ENCODE measurements around the gene UBALD2. TPM values are rescaled to one million over a fixed set of nuclear protein-coding genes. Genes with fewer than 3 reads are reported as not detected.

The UBALD2 gene
- total RNA-seq, 4 donors from 2014 or later, result 14.0 to 74.1 (median 50.4) TPM

DNA sequence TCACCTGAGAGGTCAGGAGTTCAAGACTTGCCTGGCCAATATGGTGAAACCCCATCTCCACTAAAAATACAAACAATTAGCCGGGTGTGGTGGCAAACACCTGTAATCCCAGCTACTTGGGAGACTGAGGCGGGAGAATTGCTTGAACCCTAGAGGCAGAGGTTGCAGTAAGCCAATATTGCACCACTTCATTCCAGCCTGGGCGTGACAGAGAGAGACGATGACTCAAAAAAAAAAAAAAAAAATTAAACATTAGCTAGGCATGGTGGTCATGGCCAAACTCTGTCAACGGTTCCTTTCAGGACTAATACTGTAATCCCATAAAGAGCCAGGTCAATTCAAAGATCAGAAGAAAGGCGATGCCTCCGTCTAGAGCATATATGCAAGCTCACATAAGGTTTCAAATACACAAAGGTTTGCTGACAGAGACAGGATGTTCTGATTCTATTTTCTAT is 27.3 kb upstream of the UBALD2 start:
- Histone ChIP-seq H3K4me3 (no peak overlapping the region), H3K27me3 (no peaks in the 10 kb centered on the region), H3K27ac (peak overlapping the region in 3 of 4 donors; percentile 1 to 91 (median 2)), H3K36me3 (no peaks in the 10 kb centered on the region), H3K4me1 (peaks cover 5 to 16% (median 7%) of the 10 kb centered on the region in 4 donors), H3K9me3 (no peaks in the 10 kb centered on the region)
- DNase-seq, result no peak
- TF ChIP-seq, protein P1, sequence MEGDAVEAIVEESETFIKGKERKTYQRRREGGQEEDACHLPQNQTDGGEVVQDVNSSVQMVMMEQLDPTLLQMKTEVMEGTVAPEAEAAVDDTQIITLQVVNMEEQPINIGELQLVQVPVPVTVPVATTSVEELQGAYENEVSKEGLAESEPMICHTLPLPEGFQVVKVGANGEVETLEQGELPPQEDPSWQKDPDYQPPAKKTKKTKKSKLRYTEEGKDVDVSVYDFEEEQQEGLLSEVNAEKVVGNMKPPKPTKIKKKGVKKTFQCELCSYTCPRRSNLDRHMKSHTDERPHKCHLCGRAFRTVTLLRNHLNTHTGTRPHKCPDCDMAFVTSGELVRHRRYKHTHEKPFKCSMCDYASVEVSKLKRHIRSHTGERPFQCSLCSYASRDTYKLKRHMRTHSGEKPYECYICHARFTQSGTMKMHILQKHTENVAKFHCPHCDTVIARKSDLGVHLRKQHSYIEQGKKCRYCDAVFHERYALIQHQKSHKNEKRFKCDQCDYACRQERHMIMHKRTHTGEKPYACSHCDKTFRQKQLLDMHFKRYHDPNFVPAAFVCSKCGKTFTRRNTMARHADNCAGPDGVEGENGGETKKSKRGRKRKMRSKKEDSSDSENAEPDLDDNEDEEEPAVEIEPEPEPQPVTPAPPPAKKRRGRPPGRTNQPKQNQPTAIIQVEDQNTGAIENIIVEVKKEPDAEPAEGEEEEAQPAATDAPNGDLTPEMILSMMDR (IDR thresholded peaks at IDR 0.05), result peak in 2 of 6 experiments; percentile 3
- TF ChIP-seq POLR2A (IDR thresholded peaks at IDR 0.05), result peak; percentile 81 to 90

DNA sequence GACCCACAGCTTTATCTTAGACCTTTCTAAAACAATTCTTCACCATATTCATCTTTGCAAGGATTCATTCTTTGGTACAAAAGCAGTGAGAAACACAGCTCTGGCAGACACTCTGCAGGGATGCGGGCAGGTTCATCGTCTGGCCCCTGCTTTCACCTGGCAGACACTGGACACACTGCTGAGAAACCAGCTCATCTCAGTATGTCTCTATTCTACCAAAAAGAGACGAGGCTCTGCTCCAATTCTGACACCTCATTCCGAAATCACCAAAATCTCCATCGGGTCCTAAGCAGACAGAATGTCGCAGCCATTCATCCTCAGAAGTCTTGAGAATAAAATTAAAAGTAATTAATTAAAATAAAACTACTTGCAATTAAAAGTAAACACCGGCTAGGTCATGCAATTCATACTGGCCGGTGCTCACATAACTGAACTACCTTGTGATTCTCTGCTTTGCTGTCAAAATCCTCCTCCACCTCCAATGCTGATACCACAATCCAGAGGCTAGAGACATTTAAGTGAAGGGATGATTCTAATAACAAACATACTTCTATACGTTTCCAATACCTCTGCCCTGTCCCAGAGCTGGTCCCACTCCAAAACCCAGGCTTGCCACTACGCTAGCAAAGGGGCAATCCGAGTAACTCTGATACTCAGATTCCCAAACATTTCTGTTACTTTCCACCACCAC is 26.2 kb upstream of the UBALD2 start:
- no peaks in the 10 kb centered on the region for H3K36me3 ChIP-seq
- peaks cover 5 to 16% (median 7%) of the 10 kb centered on the region in 4 donors for H3K4me1 ChIP-seq
- peak overlapping the region in 3 of 4 donors; percentile 47 to 77 (median 63) for H3K4me3 ChIP-seq
- H3K27ac ChIP-seq, result peak overlapping the region; percentile 58 to 91 (median 78)
- DNase-seq, result no peak
- no peak for TF ChIP-seq POLR2A (IDR thresholded peaks at IDR 0.05)
- TF ChIP-seq, protein P1 (IDR thresholded peaks at IDR 0.05), result no peak
- H3K9me3 ChIP-seq, result no peaks in the 10 kb centered on the region
- H3K27me3 ChIP-seq, result no peaks in the 10 kb centered on the region

DNA sequence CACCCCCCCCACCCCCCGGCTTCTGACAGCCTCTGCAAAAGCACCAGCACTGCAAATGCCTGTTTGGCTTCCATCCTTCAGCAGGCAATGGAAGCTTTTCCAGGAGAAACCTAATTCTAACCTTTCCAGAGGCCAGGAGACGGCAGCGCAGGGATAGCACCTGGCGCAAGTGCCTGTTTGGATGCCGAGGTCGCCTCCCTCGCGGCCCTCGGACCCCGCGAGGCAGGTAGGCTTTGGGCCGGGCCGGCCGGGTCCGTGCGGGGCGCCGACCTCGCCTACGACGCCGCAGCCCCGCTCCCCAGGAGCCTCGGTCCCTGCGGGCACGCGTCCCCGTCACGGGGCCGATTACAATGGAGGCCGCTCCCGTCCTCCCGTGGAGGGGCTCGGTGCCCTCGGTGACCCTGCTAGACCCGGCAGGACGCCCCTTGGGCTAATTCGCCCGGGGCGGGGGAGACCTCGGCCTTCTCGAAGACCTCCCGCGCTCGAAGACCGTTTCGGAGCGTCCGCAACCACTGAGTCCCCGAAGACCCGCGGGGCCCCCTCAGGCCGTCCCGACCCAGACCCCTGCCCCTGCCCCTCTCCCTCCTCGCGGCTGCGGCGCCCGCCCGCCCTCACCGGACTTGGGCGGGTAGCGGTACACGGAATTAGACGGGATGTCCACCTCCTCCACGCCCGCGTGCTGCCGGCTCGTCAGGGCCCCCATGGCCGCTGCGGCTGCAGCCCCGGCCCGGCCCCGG is 25.4 kb upstream of the UBALD2 start:
- Histone ChIP-seq H3K36me3 (no peaks in the 10 kb centered on the region), H3K4me1 (peaks cover 5 to 16% (median 7%) of the 10 kb centered on the region in 4 donors), H3K27me3 (no peaks in the 10 kb centered on the region), H3K4me3 (peak overlapping the region; percentile 47 to 77 (median 55)), H3K27ac (peak overlapping the region; percentile 58 to 91 (median 78)), H3K9me3 (no peaks in the 10 kb centered on the region)
- TF ChIP-seq, protein P1 (IDR thresholded peaks at IDR 0.05), result no peak
- no peak for TF ChIP-seq POLR2A (IDR thresholded peaks at IDR 0.05)
- no peak for DNase-seq

DNA sequence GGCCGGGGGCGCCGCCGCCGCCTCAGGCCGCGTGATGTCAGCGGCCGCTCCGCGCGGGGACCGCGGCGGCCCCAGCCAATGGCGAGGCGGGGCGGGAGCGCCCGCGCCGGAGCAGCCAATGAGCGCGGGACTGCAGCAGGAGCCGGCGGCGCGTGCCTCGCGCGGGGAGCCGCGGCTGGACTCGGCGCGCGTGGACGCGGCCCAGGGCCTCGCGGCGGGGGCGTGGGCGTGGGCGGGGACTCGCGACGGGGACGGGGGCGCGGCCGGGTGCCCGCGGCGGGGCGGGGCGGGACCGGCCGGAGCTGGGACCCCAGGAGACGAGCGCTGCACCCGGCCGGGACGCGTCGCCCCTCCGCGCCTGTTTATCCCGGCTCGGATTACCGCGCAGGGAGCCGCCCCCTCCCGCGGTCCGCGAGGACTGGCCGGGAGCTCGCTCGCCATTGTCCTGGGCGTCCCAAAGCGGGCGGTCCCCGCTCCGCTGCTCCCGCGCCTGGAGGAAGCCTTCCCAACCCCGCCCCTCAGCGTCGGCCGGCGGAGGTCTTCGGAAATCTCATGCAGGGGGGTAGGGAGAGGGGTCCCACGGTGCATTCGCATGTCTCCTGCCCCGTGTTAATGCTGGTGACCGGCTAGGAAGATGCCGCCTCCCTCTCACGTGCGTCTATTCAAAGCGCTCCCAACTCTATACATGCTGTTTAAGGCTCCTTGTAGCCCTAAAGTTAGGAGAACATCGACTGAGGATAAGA is 24.5 kb upstream of the UBALD2 start, which contains the start of gene RNF157:
Gene RNF157, minus strand, starts transcription at position 33 of the 743 bp plus-strand sequence. CDS start 253 bp downstream, outside the sequence.
- H3K27ac ChIP-seq, result peak within 1 kb of the TSS; percentile 58 to 91 (median 78)
- H3K9me3 ChIP-seq, result no peaks in the 10 kb centered on the region
- H3K36me3 ChIP-seq, result no peaks in the 10 kb centered on the region
- H3K4me1 ChIP-seq, result peaks cover 5 to 24% (median 7%) of the 10 kb centered on the region in 4 donors
- H3K27me3 ChIP-seq, result no peaks in the 10 kb centered on the region
- TF ChIP-seq POLR2A (IDR thresholded peaks at IDR 0.05), result peak in 1 of 2 donors; percentile 55
- TF ChIP-seq, protein P1 (IDR thresholded peaks at IDR 0.05), result no peak
- peak; percentile 49 to 83 (median 82) for DNase-seq
- H3K4me3 ChIP-seq, result peak within 1 kb of the TSS; percentile 47 to 87 (median 63)

DNA sequence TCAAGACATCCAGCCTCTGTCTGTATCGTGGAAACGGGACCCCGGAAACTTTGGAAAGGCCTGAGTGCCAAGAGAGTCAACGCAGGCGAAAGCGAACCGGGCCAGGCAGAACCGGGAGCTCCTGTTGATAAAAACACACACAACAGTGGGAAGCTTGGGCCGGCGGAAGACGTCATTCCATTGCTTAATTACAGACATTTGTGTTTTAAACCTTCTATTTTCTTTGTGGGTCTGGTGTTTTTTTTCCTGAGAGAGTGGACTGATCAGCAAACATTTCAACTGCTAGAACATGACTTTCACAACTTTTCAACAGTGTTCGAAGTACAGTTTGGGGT is 24.0 kb upstream of the UBALD2 start:
- peak in 1 of 3 donors; percentile 61 for DNase-seq
- peak overlapping the region; percentile 47 to 87 (median 63) for H3K4me3 ChIP-seq
- peaks cover 9 to 29% (median 10%) of the 10 kb centered on the region in 4 donors for H3K4me1 ChIP-seq
- no peaks in the 10 kb centered on the region for H3K27me3 ChIP-seq
- TF ChIP-seq, protein P1 (IDR thresholded peaks at IDR 0.05), result no peak
- no peak for TF ChIP-seq POLR2A (IDR thresholded peaks at IDR 0.05)
- no peaks in the 10 kb centered on the region for H3K36me3 ChIP-seq
- peak overlapping the region; percentile 55 to 91 (median 64) for H3K27ac ChIP-seq
- no peaks in the 10 kb centered on the region for H3K9me3 ChIP-seq

Measured in Peyer's patch (tissue), 4 donors.